Omental fat pad (tissue), 4 donors: ENCODE data around the gene PSMG4. TPM values are rescaled to one million over a fixed set of nuclear protein-coding genes. Genes with fewer than 3 reads are reported as not detected.

ENCODE experiments used
- ATAC-seq: fragments of 150-250 bp; one replicate; pipeline ENCODE4 v1.9.1; 2016; ENCODE audit warnings: mild to moderate bottlenecking, moderate library complexity; ENCODE audit not compliant: low FRiP score
- DNase-seq: peaks from one replicate; pipeline ENCODE4 v3.0.0-alpha.2; 2019; ENCODE audit warnings: low spot score
- CTCF ChIP-seq, 3 donors: fragments of 450-650 bp; IDR thresholded peaks; one replicate each; pipeline ENCODE4 v1.5.1; 2016 to 2017; ENCODE audit warnings: antibody characterized with exemption in 3 of 3, mild to moderate bottlenecking in 3 of 3, moderate library complexity in 2 of 3
- total RNA-seq, 4 donors: library from RNA; depleted of rRNA; stranded (reverse); fragments of >200 nt; gene quantifications; one replicate each; pipeline ENCODE4 v1.1.0, GENCODE V29; 2016

Gene PSMG4
- total RNA-seq, 4 donors from 2014 or later, result 6.8 to 25.2 (median 23.3) TPM

GRCh38 chr6:3314621-3315467 lies 56.1 kb downstream of the PSMG4 start:
- TF ChIP-seq CTCF (IDR thresholded peaks at IDR 0.05), result no peak
- no peak for DNase-seq
- ATAC-seq, result no peak

GRCh38 chr6:3315841-3316240 lies 57.1 kb downstream of the PSMG4 start:
- DNase-seq, result no peak
- ATAC-seq, result no peak
- no peak for TF ChIP-seq CTCF (IDR thresholded peaks at IDR 0.05)

- DNase-seq, result no peak
- ATAC-seq, result no peak
- TF ChIP-seq CTCF (IDR thresholded peaks at IDR 0.05), result no peak
These were observed 57.6 kb downstream of the PSMG4 start for GRCh38 chr6:3316331-3316730.

DNA sequence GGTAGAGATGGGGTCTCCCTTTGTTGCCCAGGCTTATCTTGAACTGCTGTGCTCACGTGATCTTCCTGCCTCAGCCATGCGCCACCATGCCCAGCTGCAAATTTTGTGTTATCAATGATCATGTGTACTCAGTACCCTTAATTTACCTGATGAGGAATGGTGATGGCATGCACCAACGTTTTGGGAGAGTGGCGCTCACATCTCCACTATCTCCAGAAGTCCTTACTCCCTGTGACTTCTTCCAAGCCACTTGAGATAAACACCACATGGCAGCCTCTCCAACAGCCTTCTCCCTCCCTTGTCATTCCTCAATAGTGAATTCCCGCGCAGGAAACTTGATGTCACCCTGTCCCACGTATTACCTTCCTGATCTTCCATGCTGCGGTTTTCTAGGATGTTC lies 58.1 kb downstream of the PSMG4 start:
- no peak for DNase-seq
- ATAC-seq, result no peak
- no peak for TF ChIP-seq CTCF (IDR thresholded peaks at IDR 0.05)

Other genes with a start within 250 kb of the PSMG4 start
- gene RIPK1, start 190.5 kb upstream of the PSMG4 start, total RNA-seq, result 10 to 100 TPM; 29.6 to 47.0 (median 31.1) TPM
- 10 to 100 TPM; 13.5 to 41.5 (median 20.9) TPM for gene BPHL, start 140.2 kb upstream of the PSMG4 start, total RNA-seq
- gene TUBB2A, start 101.4 kb upstream of the PSMG4 start, total RNA-seq, result 100 to 1,000 TPM in 2 of 4 donors, 10 to 100 TPM in 2; 62.4 to 134 (median 97.8) TPM
- 1 to 10 TPM; 2.4 to 8.9 (median 3.9) TPM for gene TUBB2B, start 31.3 kb upstream of the PSMG4 start, total RNA-seq
- gene SLC22A23, start 198.1 kb downstream of the PSMG4 start, total RNA-seq, result 10 to 100 TPM in 3 of 4 donors, 1 to 10 TPM in 1; 8.3 to 22.5 (median 12.8) TPM